Measurements from ENCODE around the gene SGTB.

DNA sequence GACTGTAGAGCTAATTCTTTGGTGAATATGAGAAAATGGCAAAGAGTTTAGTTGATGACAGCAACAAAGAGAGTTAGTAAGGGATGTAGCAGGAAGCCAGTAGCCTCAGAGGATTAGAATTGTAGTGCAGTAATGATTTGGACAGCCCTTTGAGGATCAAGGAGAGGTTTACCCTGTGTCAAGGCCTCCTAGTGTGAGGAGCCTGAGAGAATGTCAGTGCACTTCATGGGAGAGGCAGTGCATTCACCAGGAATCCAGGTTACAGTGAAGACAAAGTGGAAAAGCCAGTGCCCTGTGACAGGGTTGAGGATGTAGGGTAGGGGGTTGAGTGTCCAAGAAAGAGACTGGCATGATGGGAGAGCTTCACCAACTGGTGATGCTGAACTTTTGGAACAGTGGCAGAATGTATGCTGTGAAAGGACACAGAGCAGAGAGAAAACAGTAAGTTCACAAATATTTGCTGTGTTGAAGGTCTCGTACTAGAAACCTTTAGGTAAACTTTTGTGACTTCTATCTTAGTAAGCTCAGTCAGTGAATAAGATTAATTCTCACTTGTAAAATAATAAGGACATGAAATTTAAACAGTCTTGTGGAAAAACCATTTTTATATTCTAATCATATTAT is 27.4 kb upstream of the SGTB start:
- TF ChIP-seq TAF1 (IDR thresholded peaks at IDR 0.05; ENCODE audit: low read depth) (no peak), EP300 (IDR thresholded peaks at IDR 0.05; ENCODE audit: borderline replicate concordance) (no peak), TEAD4 (IDR thresholded peaks at IDR 0.05) (no peak), FOXM1 (IDR thresholded peaks at IDR 0.05; ENCODE audit: borderline replicate concordance, low read depth) (no peak), YY1 (IDR thresholded peaks at IDR 0.05; ENCODE audit: low read depth) (no peak), NFIC (IDR thresholded peaks at IDR 0.05) (no peak), CEBPB (IDR thresholded peaks at IDR 0.05) (no peak), EGR1 (IDR thresholded peaks at IDR 0.05) (no peak), USF1 (IDR thresholded peaks at IDR 0.05) (no peak)
- TF ChIP-seq, protein P1, sequence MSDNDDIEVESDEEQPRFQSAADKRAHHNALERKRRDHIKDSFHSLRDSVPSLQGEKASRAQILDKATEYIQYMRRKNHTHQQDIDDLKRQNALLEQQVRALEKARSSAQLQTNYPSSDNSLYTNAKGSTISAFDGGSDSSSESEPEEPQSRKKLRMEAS (IDR thresholded peaks at IDR 0.05) = no peak
- TF ChIP-seq, protein P2, sequence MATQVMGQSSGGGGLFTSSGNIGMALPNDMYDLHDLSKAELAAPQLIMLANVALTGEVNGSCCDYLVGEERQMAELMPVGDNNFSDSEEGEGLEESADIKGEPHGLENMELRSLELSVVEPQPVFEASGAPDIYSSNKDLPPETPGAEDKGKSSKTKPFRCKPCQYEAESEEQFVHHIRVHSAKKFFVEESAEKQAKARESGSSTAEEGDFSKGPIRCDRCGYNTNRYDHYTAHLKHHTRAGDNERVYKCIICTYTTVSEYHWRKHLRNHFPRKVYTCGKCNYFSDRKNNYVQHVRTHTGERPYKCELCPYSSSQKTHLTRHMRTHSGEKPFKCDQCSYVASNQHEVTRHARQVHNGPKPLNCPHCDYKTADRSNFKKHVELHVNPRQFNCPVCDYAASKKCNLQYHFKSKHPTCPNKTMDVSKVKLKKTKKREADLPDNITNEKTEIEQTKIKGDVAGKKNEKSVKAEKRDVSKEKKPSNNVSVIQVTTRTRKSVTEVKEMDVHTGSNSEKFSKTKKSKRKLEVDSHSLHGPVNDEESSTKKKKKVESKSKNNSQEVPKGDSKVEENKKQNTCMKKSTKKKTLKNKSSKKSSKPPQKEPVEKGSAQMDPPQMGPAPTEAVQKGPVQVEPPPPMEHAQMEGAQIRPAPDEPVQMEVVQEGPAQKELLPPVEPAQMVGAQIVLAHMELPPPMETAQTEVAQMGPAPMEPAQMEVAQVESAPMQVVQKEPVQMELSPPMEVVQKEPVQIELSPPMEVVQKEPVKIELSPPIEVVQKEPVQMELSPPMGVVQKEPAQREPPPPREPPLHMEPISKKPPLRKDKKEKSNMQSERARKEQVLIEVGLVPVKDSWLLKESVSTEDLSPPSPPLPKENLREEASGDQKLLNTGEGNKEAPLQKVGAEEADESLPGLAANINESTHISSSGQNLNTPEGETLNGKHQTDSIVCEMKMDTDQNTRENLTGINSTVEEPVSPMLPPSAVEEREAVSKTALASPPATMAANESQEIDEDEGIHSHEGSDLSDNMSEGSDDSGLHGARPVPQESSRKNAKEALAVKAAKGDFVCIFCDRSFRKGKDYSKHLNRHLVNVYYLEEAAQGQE (IDR thresholded peaks at IDR 0.05; ENCODE audit: low read depth) = no peak

Data from Ishikawa (cell line).